ENCODE data around the gene LASP1.

Gene LASP1

DNA sequence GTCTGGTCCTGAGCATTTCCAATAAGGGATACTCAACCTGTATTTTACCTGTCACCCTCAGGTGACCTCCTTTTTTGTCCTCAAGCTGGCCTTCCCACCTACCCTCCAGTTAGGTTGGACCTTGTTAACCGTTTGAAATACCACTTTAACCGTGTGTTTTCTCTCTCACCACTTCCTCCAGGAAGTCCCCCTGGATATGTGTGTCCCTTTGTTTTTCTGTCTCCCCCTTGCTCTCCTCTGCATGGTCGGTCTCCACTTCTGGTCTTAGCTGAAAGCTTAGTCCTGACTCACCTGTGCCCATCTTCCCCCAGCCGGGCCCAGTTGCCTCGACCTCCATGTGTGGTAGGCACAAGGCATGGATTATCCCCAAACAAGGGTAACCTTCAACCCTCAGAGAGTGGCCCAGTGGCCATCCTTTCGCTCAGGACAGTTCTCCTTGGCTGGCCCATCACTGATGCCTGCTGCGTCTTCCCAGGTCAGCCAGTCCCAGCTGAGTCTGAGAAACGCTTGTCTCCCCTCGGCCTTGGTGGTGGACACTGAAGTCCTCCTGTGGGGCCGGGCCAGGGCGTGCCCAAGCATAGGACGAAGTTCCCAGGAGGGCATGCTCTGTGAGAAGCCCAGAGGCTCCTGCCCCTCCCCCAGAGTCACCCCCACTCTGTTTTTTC, 20.0 kb downstream of the LASP1 start:
- DNase-seq, result no peak

DNA sequence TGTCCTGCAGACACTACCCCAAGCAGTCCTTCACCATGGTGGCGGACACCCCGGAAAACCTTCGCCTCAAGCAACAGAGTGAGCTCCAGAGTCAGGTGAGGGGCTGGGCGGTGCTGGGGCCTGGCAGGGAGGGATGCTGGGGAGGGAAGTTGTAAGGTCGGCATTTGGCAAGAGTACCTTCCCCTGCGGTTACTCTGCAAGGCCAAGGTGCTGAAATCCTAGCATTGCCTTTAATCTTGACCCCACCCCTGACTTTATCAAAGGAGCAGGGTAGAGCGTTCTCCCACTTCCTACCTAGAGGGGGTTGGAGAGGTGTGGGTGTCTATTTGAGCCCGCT, 20.5 kb downstream of the LASP1 start:
- DNase-seq, result no peak

DNA sequence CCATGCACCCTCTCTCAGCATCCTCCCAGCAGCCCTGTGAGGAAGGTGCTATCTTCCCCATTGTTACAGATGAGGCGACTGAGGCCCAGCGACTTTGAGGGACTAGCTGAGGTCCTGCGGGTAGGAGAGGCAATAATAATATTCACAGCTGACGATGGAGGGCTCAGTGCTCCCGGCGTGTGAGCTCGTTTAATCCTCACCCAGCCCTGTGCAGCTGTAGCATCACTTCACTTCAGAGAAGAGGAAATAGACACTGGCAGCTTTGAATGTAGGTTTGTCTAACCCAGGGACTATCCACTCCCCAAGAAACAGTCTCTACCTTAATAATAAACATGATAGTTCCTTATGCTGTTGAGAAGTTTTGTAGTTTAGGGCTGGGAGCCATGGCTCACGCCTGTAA, 21.6 kb downstream of the LASP1 start:
- no peak for DNase-seq

GRCh38 chr17:38892083-38892482, 22.2 kb downstream of the LASP1 start:
- no peak for DNase-seq

DNA sequence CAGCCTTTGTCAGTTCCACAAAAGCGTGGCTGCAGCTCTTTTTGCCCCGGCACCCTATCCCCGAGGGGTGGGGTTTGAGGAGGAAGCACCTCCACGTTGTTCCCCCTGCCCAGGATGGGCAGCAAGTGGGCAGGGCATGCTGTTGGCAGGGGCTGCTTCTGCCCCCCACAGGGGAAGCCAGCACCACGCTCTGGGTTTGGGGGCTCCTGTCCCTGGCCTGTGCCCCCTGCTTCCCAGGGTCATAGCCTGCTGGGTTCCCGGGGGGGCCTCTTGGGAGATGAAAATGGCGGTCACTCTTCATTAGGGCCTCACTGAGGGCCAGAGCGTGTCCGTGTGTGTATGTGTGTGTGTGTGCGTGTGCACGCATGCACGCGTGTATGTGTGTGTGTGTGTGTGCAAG, 22.8 kb downstream of the LASP1 start:
- DNase-seq, result no peak

DNA sequence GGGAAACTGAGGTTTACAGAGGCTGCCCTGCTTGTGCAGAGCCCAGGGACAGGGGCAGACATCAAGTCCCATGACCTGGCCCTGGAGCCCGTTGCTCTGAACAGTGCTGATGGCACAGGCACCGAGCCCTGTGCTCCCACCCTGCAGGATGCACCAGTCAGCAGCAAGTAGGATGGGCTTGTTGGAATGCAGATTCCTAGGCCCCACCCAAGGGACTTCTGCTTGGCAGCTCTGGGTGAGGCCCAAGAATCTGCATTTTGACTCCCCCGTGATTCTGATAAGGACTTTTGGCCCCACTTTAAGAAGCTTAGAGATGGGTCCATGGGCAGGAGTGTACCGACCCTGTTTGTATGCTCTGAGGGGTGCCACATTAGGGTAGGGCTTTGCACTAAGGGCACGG, 23.3 kb downstream of the LASP1 start:
- DNase-seq, result peak in 2 of 4 experiments; percentile 34 to 47

- DNase-seq, result peak; percentile 90 to 95 (median 94)
Observed at GRCh38 chr17:38893607-38894006, 23.7 kb downstream of the LASP1 start.

DNA sequence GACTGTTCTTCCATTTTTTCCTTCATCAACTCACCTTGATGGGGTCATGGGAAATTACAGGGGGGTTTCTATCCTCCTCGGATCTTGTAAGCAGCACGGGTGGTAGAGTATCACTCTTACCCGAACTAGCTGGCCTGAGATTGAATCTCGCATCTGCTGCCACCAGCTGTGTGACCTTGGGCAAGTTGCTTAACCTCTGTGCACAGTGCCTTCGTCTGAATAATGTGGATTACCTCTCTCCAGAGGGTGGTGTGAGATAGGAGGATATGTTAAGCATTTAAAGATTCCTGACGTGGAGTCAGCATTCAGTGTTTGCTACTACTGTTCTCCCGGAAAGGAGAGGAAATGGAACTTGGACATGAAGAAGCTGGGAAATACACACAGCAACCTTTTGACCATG, 24.4 kb downstream of the LASP1 start:
- no peak for DNase-seq

- DNase-seq, result peak in 2 of 4 experiments; percentile 35 to 44
Observed at GRCh38 chr17:38896346-38896954, 26.6 kb downstream of the LASP1 start.

DNA sequence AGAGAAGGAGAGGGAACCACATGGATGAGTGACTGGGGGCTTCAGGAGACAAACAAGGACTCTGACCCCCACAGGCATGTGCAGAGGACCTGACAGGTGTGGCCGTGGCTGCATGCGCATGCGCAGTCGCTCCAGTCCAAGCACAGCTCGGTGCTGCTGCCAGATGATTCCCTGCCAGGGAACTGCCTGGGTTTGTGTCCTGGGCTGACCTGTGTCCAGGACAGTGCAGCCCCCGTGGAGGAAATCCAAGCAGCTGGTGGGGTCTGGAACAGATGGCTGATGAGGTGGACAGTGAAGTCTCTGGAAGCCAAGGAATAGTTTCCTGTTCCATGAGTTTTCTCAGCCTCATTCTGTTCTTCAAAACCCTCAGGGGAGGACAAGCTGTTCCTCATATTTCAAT, 27.3 kb downstream of the LASP1 start:
- DNase-seq, result no peak

DNA sequence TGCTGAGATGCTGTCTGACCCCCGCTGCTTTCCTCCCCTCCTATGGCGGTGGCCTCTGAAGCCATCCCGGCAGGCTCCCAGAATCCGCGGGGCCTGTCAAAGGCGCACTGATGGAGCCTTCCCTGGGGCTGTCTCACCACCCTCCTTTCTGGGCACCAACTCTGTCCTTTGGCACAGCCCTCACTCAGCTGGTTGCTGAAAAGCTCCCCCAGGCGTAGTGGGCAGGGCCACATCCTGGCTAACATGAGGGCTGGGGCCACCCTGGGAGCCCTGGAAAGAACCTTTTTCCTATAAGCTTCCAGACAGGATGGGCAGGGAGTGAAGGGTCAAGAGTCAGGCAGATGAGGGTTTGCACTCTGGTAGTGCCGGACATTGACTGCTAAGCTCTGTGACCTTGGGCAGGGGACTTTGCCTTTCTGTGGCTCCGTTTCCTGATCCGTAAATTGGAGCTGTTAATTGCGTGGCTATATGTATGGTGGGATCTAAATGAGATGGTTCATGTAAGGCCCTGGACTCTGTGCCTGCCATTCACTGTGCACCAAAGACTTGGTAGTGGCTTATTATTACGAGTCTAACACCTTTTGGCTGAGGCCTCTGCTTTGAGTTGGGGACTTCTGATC, 27.9 kb downstream of the LASP1 start:
- DNase-seq, result no peak

DNA sequence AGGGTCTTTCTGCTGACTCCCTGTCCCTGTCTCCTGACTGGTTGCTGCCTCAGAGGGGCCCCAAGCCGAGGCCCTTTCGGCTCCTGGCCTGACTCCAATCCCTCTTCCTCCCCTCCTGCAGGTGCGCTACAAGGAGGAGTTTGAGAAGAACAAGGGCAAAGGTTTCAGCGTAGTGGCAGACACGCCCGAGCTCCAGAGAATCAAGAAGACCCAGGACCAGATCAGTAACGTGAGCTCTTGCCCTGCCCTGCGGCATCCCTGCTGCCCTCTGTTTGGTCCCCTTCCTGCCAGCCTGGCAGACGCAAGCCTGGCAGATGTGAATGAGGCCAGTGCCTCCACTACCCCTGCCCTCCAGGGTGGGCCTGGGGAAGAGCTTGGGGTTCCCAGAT, 28.4 kb downstream of the LASP1 start:
- DNase-seq, result peak in 2 of 4 experiments; percentile 16 to 46

DNA sequence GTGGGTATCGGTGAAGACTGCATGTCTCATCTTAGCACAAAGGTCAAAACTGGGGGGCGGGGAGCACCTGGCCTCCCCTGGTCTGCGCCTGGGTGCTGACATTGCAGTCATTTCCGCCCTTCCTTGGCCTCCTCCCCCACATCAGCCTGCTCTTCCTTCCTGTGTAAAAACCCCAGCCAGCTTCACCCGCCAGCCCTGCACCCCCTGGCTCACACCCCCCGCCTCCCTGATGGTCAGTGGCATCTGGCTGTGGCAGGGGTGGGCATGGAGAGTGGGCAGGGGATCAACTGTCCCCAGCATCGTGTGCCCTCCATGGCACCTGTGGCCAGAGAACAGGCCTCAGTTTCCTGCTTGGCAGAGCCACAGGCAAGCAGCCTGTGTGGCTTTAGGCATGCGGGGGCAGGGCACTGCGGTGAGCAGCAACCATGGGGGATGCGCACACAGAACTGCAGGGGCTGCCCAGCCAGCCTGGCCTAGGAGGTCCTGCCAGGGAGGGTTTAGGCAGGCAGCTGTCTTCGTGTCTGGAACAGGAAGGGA, 29.0 kb downstream of the LASP1 start:
- DNase-seq, result peak; percentile 70 to 90 (median 84)

DNA sequence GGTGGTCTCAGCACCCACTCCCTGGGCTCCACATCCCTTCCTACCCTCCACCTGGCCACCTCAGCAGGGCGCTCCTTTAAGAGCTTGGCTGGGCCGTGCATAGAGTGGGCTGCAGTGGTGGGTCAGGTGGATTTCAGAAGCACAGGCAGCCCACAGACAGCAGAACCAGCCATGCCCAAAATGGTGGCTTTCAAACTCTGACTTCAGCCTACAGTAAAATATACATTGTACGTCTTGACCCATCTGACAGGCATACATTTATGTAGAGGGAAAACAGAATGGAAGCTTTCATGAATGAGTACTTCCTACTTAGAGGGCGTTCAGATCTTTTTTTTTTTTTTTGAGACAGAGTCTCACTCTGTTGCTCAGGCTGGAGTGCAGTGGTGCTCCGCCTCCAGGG, 29.6 kb downstream of the LASP1 start:
- DNase-seq, result peak in 2 of 4 experiments; percentile 33 to 49

- DNase-seq, result peak; percentile 90 to 97 (median 95)
Observed at GRCh38 chr17:38900978-38901656, 31.3 kb downstream of the LASP1 start.

- no peak for DNase-seq
Observed at GRCh38 chr17:38903404-38903803, 33.5 kb downstream of the LASP1 start.

- no peak for DNase-seq
Observed at GRCh38 chr17:38904892-38905291, 35.0 kb downstream of the LASP1 start.

DNA sequence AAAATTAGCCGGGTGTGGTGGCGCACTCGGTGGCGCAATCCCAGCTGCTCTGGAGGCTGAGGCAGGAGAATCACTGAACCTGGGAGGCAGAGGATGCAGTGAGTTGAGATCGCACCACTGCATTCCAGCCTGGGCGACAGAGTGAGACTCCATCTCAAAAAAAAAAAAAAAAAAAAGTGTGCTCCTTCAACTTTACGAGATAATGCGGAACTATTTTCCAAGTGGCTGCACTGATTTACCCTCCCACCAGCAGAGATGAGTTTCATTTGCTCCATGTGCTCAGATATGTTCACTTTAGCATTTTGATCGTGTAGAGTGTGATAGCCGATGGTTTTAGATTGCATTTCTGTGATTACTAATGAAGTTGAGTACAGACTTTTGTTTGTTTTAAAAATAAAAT, 35.5 kb downstream of the LASP1 start:
- no peak for DNase-seq

GRCh38 chr17:38906460-38907228, 36.8 kb downstream of the LASP1 start:
- peak; percentile 68 to 86 (median 82) for DNase-seq

- DNase-seq, result no peak
Observed at GRCh38 chr17:38907930-38908675, 38.2 kb downstream of the LASP1 start.

GRCh38 chr17:38908676-38909181, 38.9 kb downstream of the LASP1 start:
- no peak for DNase-seq

- DNase-seq, result peak in 2 of 4 experiments; percentile 39 to 40
Observed at GRCh38 chr17:38910325-38910724, 40.5 kb downstream of the LASP1 start.
